Measurements from ENCODE around the gene MTMR8.

The MTMR8 gene

GRCh38 chrX:64306712-64307111 is 88.5 kb downstream of the MTMR8 start:
- no peak for DNase-seq (ENCODE audit: low read depth)

- DNase-seq (ENCODE audit: low read depth), result no peak
Measured at GRCh38 chrX:64291123-64291522, 104.1 kb downstream of the MTMR8 start.

- no peak for DNase-seq (ENCODE audit: low read depth)
Measured at GRCh38 chrX:64265265-64265664, 130.0 kb downstream of the MTMR8 start.

- DNase-seq (ENCODE audit: low read depth), result no peak
Measured at GRCh38 chrX:64230123-64230970, 164.9 kb downstream of the MTMR8 start, which contains the start of gene ASB12. Gene ASB12 (minus strand): TSS chrX:64230607. CDS start chrX:64225650, 4,957 bp downstream.

- DNase-seq (ENCODE audit: low read depth), result no peak
Measured at GRCh38 chrX:64229154-64229553, 166.1 kb downstream of the MTMR8 start.

All from stimulated activated CD8-positive, alpha-beta memory T cell treated with anti-CD3 and anti-CD28 coated beads, Interleukin-15, amount 100 ng/mL, for 24 hours (primary cell).